WERI-Rb-1 (cell line): ENCODE results near the gene THYN1.
"Not testable (repeated sequence)": the region's sequence is repeated elsewhere in the genome, so short reads cannot be mapped to it uniquely, and the experiment has no call there.

Experiments
- DNase-seq: peaks from one replicate; pipeline ENCODE4 v3.0.0-alpha.2; 2020
- H3K27ac ChIP-seq: fragments of 250-450 bp; sonication (Bioruptor Pico); 2 replicates; pipeline ENCODE4 v1.5.1; 2020; ENCODE audit warnings: mild to moderate bottlenecking, moderate library complexity
- H3K27me3 ChIP-seq: fragments of 250-450 bp; sonication (Bioruptor Pico); 2 replicates; pipeline ENCODE4 v1.5.1; 2021; ENCODE audit warnings: mild to moderate bottlenecking, low read depth, moderate library complexity; ENCODE audit not compliant: insufficient read depth, severe bottlenecking
- H3K36me3 ChIP-seq: fragments of 250-450 bp; sonication (Bioruptor Pico); 2 replicates; pipeline ENCODE4 v1.5.1; 2020; ENCODE audit warnings: mild to moderate bottlenecking, moderate library complexity
- H3K4me3 ChIP-seq: 2 replicates; pipeline ENCODE4 v1.5.1; 2011; ENCODE audit warnings: low read depth, mild to moderate bottlenecking, control low read depth, low read length
- H3K9me3 ChIP-seq: fragments of 250-450 bp; sonication (Bioruptor Pico); 2 replicates; pipeline ENCODE4 v1.5.1; 2021; ENCODE audit warnings: mild to moderate bottlenecking, moderate library complexity; ENCODE audit not compliant: severe bottlenecking
- CTCF ChIP-seq: IDR thresholded peaks from 2 replicates; pipeline ENCODE4 v1.5.1; 2011; ENCODE audit warnings: low read depth, mild to moderate bottlenecking, control low read depth, inconsistent platforms, low read length

The THYN1 gene

GRCh38 chr11:134257101-134257500 lies 3.9 kb upstream of the THYN1 start:
- no peaks in the 10 kb centered on the region for H3K9me3 ChIP-seq
- DNase-seq = no peak
- H3K27ac ChIP-seq = no peak overlapping the region
- no peak for TF ChIP-seq CTCF
- H3K36me3 ChIP-seq = peaks cover 32% of the 10 kb centered on the region
- no peaks in the 10 kb centered on the region for H3K27me3 ChIP-seq
- no peak overlapping the region for H3K4me3 ChIP-seq

- not testable (repeated sequence) for DNase-seq, H3K27me3 ChIP-seq, H3K9me3 ChIP-seq, H3K27ac ChIP-seq, H3K4me3 ChIP-seq
- H3K36me3 ChIP-seq = peaks cover 25% of the 10 kb centered on the region
Observed at GRCh38 chr11:134255184-134255561, 2.0 kb upstream of the THYN1 start.

- H3K27ac ChIP-seq = no peak overlapping the region
- peaks cover 27% of the 10 kb centered on the region for H3K36me3 ChIP-seq
- H3K4me3 ChIP-seq = peak overlapping the region; percentile 67
- TF ChIP-seq CTCF = no peak
- no peak for DNase-seq
- H3K27me3 ChIP-seq = no peaks in the 10 kb centered on the region
- H3K9me3 ChIP-seq = no peaks in the 10 kb centered on the region
Observed at GRCh38 chr11:134254433-134255183, 1.5 kb upstream of the THYN1 start.

- H3K27me3 ChIP-seq = no peaks in the 10 kb centered on the region
- peak overlapping the region; percentile 67 for H3K4me3 ChIP-seq
- H3K9me3 ChIP-seq = no peaks in the 10 kb centered on the region
- H3K36me3 ChIP-seq = peaks cover 27% of the 10 kb centered on the region
- peak; percentile 14 for DNase-seq
- TF ChIP-seq CTCF = no peak
- peak overlapping the region; percentile 41 for H3K27ac ChIP-seq
Observed at GRCh38 chr11:134252346-134253187, 585 bp downstream of the THYN1 start.

- Histone ChIP-seq H3K36me3 (peaks cover 45% of the 10 kb centered on the region), H3K27ac (no peak overlapping the region), H3K27me3 (no peaks in the 10 kb centered on the region), H3K9me3 (no peaks in the 10 kb centered on the region), H3K4me3 (no peak overlapping the region)
- no peak for TF ChIP-seq CTCF
- DNase-seq = no peak
Observed at GRCh38 chr11:134250675-134251074, 2.5 kb downstream of the THYN1 start.

- H3K27me3 ChIP-seq = no peaks in the 10 kb centered on the region
- no peak for TF ChIP-seq CTCF
- H3K9me3 ChIP-seq = no peaks in the 10 kb centered on the region
- H3K36me3 ChIP-seq = peaks cover 49% of the 10 kb centered on the region
- H3K4me3 ChIP-seq = no peak overlapping the region
- no peak overlapping the region for H3K27ac ChIP-seq
- no peak for DNase-seq
Observed at GRCh38 chr11:134250246-134250645, 2.9 kb downstream of the THYN1 start.
